ENCODE measurements around the gene SLC27A1. TPM values are rescaled to one million over a fixed set of nuclear protein-coding genes. Genes with fewer than 3 reads are reported as not detected.
A peak's percentile ranks its signal among the peaks of the same experiment; 100 is the strongest.

Gene SLC27A1
- total and polyA plus RNA-seq, 9 of the 15 experiments (the other 6 are each of a cell fraction or from before 2014, with no cell fraction given): 0.06 to 3.0 (median 1.1) TPM

DNA sequence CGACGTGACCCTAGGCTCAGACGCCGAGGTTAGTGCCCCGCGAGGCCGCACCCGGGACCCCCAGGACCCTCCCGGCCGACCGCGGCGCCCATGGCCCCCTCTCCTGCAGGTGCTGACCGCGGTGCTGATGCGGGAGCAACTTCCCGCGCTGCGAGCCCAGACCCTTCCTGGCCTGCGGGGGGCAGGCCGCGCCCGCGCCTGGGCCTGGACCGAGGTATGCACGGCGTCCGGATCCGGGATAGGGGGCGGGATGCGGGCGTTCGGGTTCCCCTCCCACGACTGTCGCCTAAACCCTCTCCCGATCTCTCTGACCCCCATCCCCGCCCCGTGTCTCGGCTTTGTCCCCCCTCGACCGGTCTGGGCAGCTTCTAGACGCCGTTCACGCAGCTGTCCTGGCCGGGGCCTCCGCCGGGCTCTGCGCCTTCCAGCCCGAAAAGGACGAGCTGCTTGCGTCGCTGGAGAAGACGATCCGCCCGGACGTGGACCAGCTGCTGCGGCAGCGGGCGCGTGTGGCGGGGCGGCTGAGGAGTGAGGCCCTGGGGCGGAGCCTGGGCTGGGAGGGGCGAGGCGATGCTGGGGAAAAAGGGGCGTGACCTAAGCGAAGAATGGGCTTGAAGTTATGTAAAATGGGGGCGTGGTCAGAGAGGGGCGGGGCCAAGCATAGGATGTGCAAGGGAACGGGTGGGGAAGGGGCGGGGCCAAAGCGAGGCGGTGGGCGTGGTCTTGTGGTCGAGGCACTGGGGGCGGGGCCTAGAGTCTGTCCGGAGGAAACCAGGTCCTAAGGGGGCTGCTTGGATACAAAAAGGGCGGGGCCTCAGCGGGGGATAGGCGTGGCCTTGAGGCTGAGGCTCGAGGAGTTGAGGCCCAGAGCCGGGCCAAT is 69.2 kb downstream of the SLC27A1 start:
- H3K9me1 ChIP-seq (ENCODE audit: control insufficient read depth, insufficient read depth, low read length): peaks cover 2% of the 10 kb centered on the region
- no peaks in the 10 kb centered on the region for H4K20me1 ChIP-seq (replicated peaks; ENCODE audit: control insufficient read depth, insufficient read depth, low read length)
- CTCF ChIA-PET (ENCODE audit: low intra/inter-chr PET ratio): interaction anchor here (0.5 to 0.7 kb wide), 2 partner anchors 16 to 210 kb away, joined by 3 read pairs; partner anchors contain the start of gene COLGALT1
- intact Hi-C loops (cut with micrococcal nuclease) (no loop called here), in situ Hi-C loops (cut with MboI) (no loop called here)
- H3K36me3 ChIP-seq (ENCODE audit: control insufficient read depth, insufficient read depth, low read length): no peaks in the 10 kb centered on the region
- H3K9ac ChIP-seq (ENCODE audit: insufficient read depth in 1 of 2, low read depth in 2 of 2, low read length in 2 of 2): peak overlapping the region in 1 of 2 experiments; percentile 84; a peak in 2 of 4 replicates
- H3K9me3 ChIP-seq (replicated peaks; ENCODE audit: control insufficient read depth, insufficient read depth, low read depth, low read length): no peaks in the 10 kb centered on the region
- under 1% methylated on average over 45 of the region's 82 CpGs for WGBS (ENCODE audit: insufficient coverage, low coverage, missing lambda C conversion rate)
- 0 out of 3 replicates have a peak overlapping the region, but pooled peaks have one; percentile 30 for H3K27ac ChIP-seq (ENCODE audit: extremely low read depth, low read depth, low read length)
- H3K27me3 ChIP-seq (ENCODE audit: control insufficient read depth in 2 of 2, insufficient read depth in 2 of 2, low read length in 2 of 2): peaks cover 4 to 7% of the 10 kb centered on the region in 2 experiments; a peak in 2 of 5 replicates
- H2AFZ ChIP-seq (ENCODE audit: low read depth, low read length): peak overlapping the region; percentile 93
- peak; percentile 98 to 100 (median 99) for DNase-seq (ENCODE audit: extremely low read depth in 1 of 4, low spot score in 3 of 4)
- H3K4me1 ChIP-seq (replicated peaks in 1 of 2; ENCODE audit: control insufficient read depth in 2 of 2, insufficient read depth in 2 of 2, low read length in 2 of 2): peaks cover 0 to 30% of the 10 kb centered on the region in 2 experiments; a peak in 3 of 5 replicates
- ATAC-seq: peak; percentile 98
- H3K79me2 ChIP-seq (ENCODE audit: control insufficient read depth, insufficient read depth, low read length): no peaks in the 10 kb centered on the region
- peak; percentile 97 for FAIRE-seq
- peak overlapping the region; percentile 79 for H3K4me2 ChIP-seq (ENCODE audit: insufficient read depth, low read length)
- no TSS peak for BruUV-seq (replicated peaks)
- peak overlapping the region; percentile 51 for H3K4me3 ChIP-seq
- POLR2A ChIA-PET: no interaction called here
- TF ChIP-seq, protein P1, sequence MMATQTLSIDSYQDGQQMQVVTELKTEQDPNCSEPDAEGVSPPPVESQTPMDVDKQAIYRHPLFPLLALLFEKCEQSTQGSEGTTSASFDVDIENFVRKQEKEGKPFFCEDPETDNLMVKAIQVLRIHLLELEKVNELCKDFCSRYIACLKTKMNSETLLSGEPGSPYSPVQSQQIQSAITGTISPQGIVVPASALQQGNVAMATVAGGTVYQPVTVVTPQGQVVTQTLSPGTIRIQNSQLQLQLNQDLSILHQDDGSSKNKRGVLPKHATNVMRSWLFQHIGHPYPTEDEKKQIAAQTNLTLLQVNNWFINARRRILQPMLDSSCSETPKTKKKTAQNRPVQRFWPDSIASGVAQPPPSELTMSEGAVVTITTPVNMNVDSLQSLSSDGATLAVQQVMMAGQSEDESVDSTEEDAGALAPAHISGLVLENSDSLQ (IDR thresholded peaks at IDR 0.05): no peak
- TF ChIP-seq HNRNPLL (IDR thresholded peaks at IDR 0.05; ENCODE audit: low read depth, low read length, poor library complexity, severe bottlenecking) (peak; percentile 48), ARHGAP35 (IDR thresholded peaks at IDR 0.05; ENCODE audit: partially characterized antibody) (no peak), SIN3B (IDR thresholded peaks at IDR 0.05; ENCODE audit: low read depth) (no peak), SREBF1 (IDR thresholded peaks at IDR 0.05; ENCODE audit: borderline replicate concordance, low read depth, low read length) (no peak), TRIM28 (IDR thresholded peaks at IDR 0.05) (no peak), TCF7 (IDR thresholded peaks at IDR 0.05; ENCODE audit: borderline replicate concordance) (0 out of 2 replicates have a peak, but pooled peaks have one; percentile 46), NUFIP1 (IDR thresholded peaks at IDR 0.05; ENCODE audit: partially characterized antibody) (no peak), POLR2A (conservative IDR thresholded peaks at IDR 0.05) (no peak), ZNF165 (CRISPR knock-in tag; IDR thresholded peaks at IDR 0.05; ENCODE audit: borderline replicate concordance) (no peak), NFXL1 (CRISPR knock-in tag; IDR thresholded peaks at IDR 0.05) (no peak), SMARCB1 (IDR thresholded peaks at IDR 0.05; ENCODE audit: insufficient read length, low read depth) (no peak)
- TF ChIP-seq, protein P2, sequence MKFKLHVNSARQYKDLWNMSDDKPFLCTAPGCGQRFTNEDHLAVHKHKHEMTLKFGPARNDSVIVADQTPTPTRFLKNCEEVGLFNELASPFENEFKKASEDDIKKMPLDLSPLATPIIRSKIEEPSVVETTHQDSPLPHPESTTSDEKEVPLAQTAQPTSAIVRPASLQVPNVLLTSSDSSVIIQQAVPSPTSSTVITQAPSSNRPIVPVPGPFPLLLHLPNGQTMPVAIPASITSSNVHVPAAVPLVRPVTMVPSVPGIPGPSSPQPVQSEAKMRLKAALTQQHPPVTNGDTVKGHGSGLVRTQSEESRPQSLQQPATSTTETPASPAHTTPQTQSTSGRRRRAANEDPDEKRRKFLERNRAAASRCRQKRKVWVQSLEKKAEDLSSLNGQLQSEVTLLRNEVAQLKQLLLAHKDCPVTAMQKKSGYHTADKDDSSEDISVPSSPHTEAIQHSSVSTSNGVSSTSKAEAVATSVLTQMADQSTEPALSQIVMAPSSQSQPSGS (CRISPR knock-in tag; IDR thresholded peaks at IDR 0.05): no peak; the same call in 1 of the 2 replicates
- TF ChIP-seq, protein P3, sequence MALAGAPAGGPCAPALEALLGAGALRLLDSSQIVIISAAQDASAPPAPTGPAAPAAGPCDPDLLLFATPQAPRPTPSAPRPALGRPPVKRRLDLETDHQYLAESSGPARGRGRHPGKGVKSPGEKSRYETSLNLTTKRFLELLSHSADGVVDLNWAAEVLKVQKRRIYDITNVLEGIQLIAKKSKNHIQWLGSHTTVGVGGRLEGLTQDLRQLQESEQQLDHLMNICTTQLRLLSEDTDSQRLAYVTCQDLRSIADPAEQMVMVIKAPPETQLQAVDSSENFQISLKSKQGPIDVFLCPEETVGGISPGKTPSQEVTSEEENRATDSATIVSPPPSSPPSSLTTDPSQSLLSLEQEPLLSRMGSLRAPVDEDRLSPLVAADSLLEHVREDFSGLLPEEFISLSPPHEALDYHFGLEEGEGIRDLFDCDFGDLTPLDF (CRISPR knock-in tag; IDR thresholded peaks at IDR 0.05): peak; percentile 87
- TF ChIP-seq, protein P4, sequence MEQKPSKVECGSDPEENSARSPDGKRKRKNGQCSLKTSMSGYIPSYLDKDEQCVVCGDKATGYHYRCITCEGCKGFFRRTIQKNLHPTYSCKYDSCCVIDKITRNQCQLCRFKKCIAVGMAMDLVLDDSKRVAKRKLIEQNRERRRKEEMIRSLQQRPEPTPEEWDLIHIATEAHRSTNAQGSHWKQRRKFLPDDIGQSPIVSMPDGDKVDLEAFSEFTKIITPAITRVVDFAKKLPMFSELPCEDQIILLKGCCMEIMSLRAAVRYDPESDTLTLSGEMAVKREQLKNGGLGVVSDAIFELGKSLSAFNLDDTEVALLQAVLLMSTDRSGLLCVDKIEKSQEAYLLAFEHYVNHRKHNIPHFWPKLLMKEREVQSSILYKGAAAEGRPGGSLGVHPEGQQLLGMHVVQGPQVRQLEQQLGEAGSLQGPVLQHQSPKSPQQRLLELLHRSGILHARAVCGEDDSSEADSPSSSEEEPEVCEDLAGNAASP (IDR thresholded peaks at IDR 0.05): no peak
- TF ChIP-seq, protein P5, sequence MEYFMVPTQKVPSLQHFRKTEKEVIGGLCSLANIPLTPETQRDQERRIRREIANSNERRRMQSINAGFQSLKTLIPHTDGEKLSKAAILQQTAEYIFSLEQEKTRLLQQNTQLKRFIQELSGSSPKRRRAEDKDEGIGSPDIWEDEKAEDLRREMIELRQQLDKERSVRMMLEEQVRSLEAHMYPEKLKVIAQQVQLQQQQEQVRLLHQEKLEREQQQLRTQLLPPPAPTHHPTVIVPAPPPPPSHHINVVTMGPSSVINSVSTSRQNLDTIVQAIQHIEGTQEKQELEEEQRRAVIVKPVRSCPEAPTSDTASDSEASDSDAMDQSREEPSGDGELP (CRISPR knock-in tag; IDR thresholded peaks at IDR 0.05; ENCODE audit: borderline replicate concordance): peak; percentile 99
